Smooth muscle cell (in vitro differentiated cells): Measurements from ENCODE around the gene EMILIN1. TPM values are rescaled to one million over a fixed set of nuclear protein-coding genes. Genes with fewer than 3 reads are reported as not detected.

ENCODE experiments used
- DNase-seq: peaks from one replicate; lab custom pipeline; 2025; ENCODE audit not compliant: unreplicated experiment; lab: John Stamatoyannopoulos, UW
- H2AFZ ChIP-seq: fragments of 200-600 bp; sonication (generic); 2 replicates; pipeline ENCODE4 v1.6.0; 2016; ENCODE audit warnings: antibody characterized with exemption, low read depth, mild to moderate bottlenecking
- H3F3A ChIP-seq: fragments of 200-600 bp; sonication (generic); 2 replicates; pipeline ENCODE4 v1.6.0; 2017; ENCODE audit warnings: antibody characterized with exemption, low read depth
- H3K27ac ChIP-seq: fragments of 200-600 bp; sonication (generic); 2 replicates; pipeline ENCODE4 v1.5.1; 2016; ENCODE audit warnings: low read depth, mild to moderate bottlenecking
- H3K27me3 ChIP-seq: fragments of 200-600 bp; sonication (generic); 2 replicates; pipeline ENCODE4 v1.6.1; 2016; ENCODE audit warnings: low read depth, mild to moderate bottlenecking
- H3K36me3 ChIP-seq: fragments of 200-600 bp; sonication (generic); 2 replicates; pipeline ENCODE4 v1.5.1; 2016; ENCODE audit warnings: low read depth
- H3K4me1 ChIP-seq: fragments of 200-600 bp; sonication (generic); 2 replicates; pipeline ENCODE4 v1.5.1; 2016; ENCODE audit warnings: low read depth
- H3K4me2 ChIP-seq: fragments of 200-600 bp; sonication (generic); 2 replicates; pipeline ENCODE4 v1.6.0; 2016; ENCODE audit warnings: mild to moderate bottlenecking
- H3K4me3 ChIP-seq: fragments of 200-600 bp; sonication (generic); 2 replicates; pipeline ENCODE4 v1.5.1; 2016; ENCODE audit warnings: mild to moderate bottlenecking
- H3K79me2 ChIP-seq: fragments of 200-600 bp; sonication (generic); 2 replicates; pipeline ENCODE4 v1.6.0; 2016; ENCODE audit warnings: low read depth, mild to moderate bottlenecking
- H3K9ac ChIP-seq: fragments of 200-600 bp; sonication (generic); 2 replicates; pipeline ENCODE4 v1.6.0; 2016; ENCODE audit warnings: low read depth
- H3K9me3 ChIP-seq: fragments of 200-600 bp; sonication (generic); replicated peaks from 2 replicates; pipeline ENCODE4 v1.5.1; 2016; ENCODE audit warnings: low read depth
- H4K20me1 ChIP-seq: fragments of 200-600 bp; sonication (generic); 2 replicates; pipeline ENCODE4 v1.6.0; 2016; ENCODE audit warnings: low read depth
- WGBS: methylation state at CpG from one replicate; pipeline ENCODE4 v1.1.7; 2016; ENCODE audit warnings: low lambda C conversion rate; 5-methylcytosine and 5-hydroxymethylcytosine counted together
- polyA plus RNA-seq: library from polyadenylated mRNA; unstranded; fragments of >200 nt; fragmentation: Nextera tagmentation; extraction: Ambion mirVana; gene quantifications from 2 replicates; pipeline ENCODE4 v1.2.1, GENCODE V29; 2016
- total RNA-seq: library from RNA; depleted of rRNA; stranded (reverse); fragments of >200 nt; gene quantifications from 2 replicates; pipeline ENCODE4 v1.2.3, GENCODE V29; 2014
- TF ChIP-seq, protein P1 (sequence below): fragments of 200-600 bp; sonication (generic); IDR thresholded peaks from 2 replicates; pipeline ENCODE4 v1.5.1; 2017; ENCODE audit warnings: borderline replicate concordance, mild to moderate bottlenecking, antibody characterized with exemption; ENCODE audit not compliant: insufficient read depth, poor library complexity, severe bottlenecking

The EMILIN1 gene
- total and polyA plus RNA-seq, 2 experiments from 2014 or later: 111 to 518 TPM

DNA sequence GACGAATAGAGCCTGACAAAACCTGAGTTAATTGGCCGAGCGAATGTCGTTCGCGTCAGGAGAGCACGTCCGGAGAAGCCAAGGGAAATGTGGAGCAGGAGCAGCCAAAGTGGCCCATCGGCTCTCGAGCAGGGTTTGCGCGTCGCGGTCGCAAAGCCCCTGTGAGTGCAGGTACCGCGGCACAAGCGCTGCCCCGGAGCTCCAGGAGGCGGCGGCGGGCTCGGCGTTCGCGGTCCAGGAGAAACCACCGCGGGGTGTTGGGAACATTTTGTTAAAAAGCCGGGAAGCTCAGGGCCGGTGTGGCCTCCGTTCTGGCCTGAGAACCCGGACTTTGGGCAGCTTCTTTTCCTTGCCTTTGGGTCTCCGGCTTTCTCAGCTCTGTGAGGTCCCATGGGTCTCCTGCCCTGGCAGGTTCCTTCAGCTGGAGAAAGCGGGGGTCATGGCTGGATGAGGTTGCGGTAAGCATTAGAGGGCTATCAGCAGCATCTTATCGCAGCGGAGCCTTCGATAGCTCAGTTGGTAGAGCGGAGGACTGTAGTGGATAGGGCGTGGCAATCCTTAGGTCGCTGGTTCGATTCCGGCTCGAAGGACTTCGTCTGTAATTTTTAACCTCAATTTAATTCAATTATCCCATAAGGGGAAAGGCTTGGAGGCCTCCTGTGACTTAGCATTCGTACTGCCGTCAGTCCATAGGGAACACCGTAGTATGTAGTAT lies 28.0 kb upstream of the EMILIN1 start:
- H3K27ac ChIP-seq: peak overlapping the region; percentile 70
- H3K4me1 ChIP-seq: peaks cover 5% of the 10 kb centered on the region
- no peaks in the 10 kb centered on the region for H4K20me1 ChIP-seq
- under 1% methylated on average over 48 of the region's 48 CpGs for WGBS
- H2AFZ ChIP-seq: no peak overlapping the region
- peak overlapping the region; percentile 46 for H3K9ac ChIP-seq
- TF ChIP-seq, protein P1, sequence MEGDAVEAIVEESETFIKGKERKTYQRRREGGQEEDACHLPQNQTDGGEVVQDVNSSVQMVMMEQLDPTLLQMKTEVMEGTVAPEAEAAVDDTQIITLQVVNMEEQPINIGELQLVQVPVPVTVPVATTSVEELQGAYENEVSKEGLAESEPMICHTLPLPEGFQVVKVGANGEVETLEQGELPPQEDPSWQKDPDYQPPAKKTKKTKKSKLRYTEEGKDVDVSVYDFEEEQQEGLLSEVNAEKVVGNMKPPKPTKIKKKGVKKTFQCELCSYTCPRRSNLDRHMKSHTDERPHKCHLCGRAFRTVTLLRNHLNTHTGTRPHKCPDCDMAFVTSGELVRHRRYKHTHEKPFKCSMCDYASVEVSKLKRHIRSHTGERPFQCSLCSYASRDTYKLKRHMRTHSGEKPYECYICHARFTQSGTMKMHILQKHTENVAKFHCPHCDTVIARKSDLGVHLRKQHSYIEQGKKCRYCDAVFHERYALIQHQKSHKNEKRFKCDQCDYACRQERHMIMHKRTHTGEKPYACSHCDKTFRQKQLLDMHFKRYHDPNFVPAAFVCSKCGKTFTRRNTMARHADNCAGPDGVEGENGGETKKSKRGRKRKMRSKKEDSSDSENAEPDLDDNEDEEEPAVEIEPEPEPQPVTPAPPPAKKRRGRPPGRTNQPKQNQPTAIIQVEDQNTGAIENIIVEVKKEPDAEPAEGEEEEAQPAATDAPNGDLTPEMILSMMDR: no peak
- no peaks in the 10 kb centered on the region for H3K9me3 ChIP-seq
- H3K79me2 ChIP-seq: no peaks in the 10 kb centered on the region
- H3K4me3 ChIP-seq: peak overlapping the region; percentile 70
- peaks cover 14% of the 10 kb centered on the region for H3F3A ChIP-seq
- H3K36me3 ChIP-seq: no peaks in the 10 kb centered on the region
- peak overlapping the region; percentile 90 for H3K4me2 ChIP-seq
- DNase-seq: peak; percentile 58
- H3K27me3 ChIP-seq: no peaks in the 10 kb centered on the region

DNA sequence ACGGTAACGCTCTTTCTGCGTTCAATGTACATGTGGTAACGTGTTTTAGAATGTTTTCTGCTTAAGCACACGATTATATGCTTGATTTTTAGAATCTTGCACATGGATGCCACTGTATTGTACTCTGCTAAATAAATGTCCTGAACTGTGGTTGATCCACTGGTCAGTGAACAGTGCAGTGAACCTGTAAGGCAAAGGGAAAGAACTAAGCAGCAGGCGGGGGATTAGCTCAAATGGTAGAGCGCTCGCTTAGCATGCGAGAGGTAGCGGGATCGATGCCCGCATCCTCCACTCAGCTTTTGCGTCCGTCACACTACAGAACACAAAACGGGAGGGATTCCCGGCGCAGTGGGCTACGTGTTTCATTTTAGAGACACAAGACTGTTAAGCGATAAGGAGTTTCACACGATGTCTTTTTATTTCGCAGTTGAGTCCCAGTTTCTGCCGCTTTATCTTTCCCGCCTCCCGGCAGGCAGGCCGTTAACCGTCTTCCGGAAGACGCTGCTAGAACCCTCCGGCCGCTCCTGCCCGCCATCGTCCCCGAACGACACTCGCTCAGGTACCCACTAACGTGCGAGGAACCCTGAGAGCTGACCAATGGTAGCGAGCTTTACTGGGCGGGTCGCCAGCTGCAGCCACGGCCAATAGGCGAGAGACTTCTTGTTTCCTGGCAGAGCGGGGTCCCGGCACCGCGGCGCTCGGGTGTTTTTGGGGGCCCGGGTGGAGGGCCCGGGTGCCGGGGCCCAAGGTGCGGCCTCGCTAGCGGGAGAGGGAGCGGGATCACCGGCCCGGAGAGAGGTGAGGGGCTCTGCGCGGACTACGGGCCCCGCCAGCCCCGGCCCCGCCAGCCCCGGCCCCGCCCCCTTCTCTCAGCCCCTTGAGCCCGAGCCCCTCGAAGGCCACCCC lies 27.2 kb upstream of the EMILIN1 start, which contains the start of gene AGBL5:
Gene AGBL5 (plus strand): TSS at position 673 of the 906 bp plus-strand sequence. CDS start 1,291 bp downstream, outside the sequence.
- DNase-seq: peak; percentile 89
- Histone ChIP-seq H3K4me3 (peak within 1 kb of the TSS; percentile 70), H3K27ac (peak within 1 kb of the TSS; percentile 70), H3F3A (peaks cover 14% of the 10 kb centered on the region), H3K36me3 (no peaks in the 10 kb centered on the region), H3K4me2 (peak within 1 kb of the TSS; percentile 90), H3K9ac (peak within 1 kb of the TSS; percentile 83), H3K4me1 (peaks cover 5% of the 10 kb centered on the region), H2AFZ (no peak within 1 kb of the TSS), H3K27me3 (no peaks in the 10 kb centered on the region), H3K79me2 (no peaks in the 10 kb centered on the region), H4K20me1 (no peaks in the 10 kb centered on the region), H3K9me3 (no peaks in the 10 kb centered on the region)
- under 1% methylated on average over 59 of the region's 67 CpGs for WGBS
- TF ChIP-seq, protein P1: no peak

DNA sequence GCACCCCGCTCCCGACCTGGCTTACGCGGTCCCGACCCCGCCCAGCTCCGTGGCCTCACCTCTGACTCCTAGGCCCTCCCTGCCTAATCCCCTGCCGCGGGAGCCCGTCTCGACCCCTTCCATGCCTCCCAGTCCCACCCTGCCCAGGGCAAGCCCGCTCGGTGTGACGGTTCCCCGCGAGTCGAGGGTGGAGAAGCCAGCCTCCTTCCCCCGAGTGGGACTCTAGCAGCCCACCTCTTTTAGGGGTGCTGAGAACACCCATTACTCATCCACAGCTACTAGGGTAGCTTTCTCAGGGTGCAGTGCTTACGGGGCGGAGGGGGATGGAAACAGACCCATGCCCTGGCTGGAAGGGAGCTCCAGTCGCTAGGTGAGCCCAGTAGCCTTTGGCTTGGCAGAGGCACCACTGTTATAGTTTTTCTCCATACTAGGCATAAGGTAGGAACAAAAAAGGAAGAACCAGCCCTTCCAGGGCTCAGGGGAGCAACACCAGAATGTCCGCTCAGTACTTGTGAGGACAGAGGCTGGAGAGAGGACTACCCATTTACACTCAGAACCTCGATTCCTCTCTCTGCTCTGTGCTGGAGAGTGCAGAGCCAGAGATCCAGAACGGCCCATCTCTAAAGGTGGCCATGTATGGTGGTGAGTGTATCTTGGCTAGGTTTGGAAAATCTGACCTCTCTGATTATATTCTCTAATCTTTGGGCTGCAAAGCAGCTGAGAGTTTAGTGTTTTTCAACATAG lies 26.3 kb upstream of the EMILIN1 start:
- peak overlapping the region; percentile 70 for H3K4me3 ChIP-seq
- 8% methylated on average over 23 of the region's 24 CpGs for WGBS
- H3K79me2 ChIP-seq: no peaks in the 10 kb centered on the region
- H3F3A ChIP-seq: peaks cover 14% of the 10 kb centered on the region
- TF ChIP-seq, protein P1: no peak
- H3K9me3 ChIP-seq: no peaks in the 10 kb centered on the region
- H2AFZ ChIP-seq: no peak overlapping the region
- H3K4me2 ChIP-seq: peak overlapping the region; percentile 90
- peak overlapping the region; percentile 70 for H3K27ac ChIP-seq
- H3K9ac ChIP-seq: peak overlapping the region; percentile 83
- H3K36me3 ChIP-seq: no peaks in the 10 kb centered on the region
- no peak for DNase-seq
- no peaks in the 10 kb centered on the region for H3K27me3 ChIP-seq
- H3K4me1 ChIP-seq: peaks cover 5% of the 10 kb centered on the region
- peaks cover 2% of the 10 kb centered on the region for H4K20me1 ChIP-seq
